Measurements from ENCODE around the gene PARP4. TPM values are rescaled to one million over a fixed set of nuclear protein-coding genes. Genes with fewer than 3 reads are reported as not detected.
"Not testable (repeated sequence)": the region's sequence is repeated elsewhere in the genome, so short reads cannot be mapped to it uniquely, and the experiment has no call there.

The PARP4 gene
- total RNA-seq, 2 experiments from 2014 or later = 52.1 to 53.5 TPM

GRCh38 chr13:24463078-24463477 lies 49.5 kb downstream of the PARP4 start:
- Mint-ChIP-seq H3K9me3 (ENCODE audit: insufficient read depth) (no peaks in the 10 kb centered on the region), H3K27me3 (ENCODE audit: low read depth) (no peaks in the 10 kb centered on the region), H3K4me1 (ENCODE audit: low read depth) (peaks cover 20% of the 10 kb centered on the region), H3K4me3 (no peak overlapping the region), H3K36me3 (ENCODE audit: low read depth) (peaks cover 64% of the 10 kb centered on the region), H3K27ac (no peak overlapping the region)
- ATAC-seq = no peak
- ChIA-PET POLR2A (no interaction called here), CTCF (no interaction called here)
- DNase-seq = no peak

DNA sequence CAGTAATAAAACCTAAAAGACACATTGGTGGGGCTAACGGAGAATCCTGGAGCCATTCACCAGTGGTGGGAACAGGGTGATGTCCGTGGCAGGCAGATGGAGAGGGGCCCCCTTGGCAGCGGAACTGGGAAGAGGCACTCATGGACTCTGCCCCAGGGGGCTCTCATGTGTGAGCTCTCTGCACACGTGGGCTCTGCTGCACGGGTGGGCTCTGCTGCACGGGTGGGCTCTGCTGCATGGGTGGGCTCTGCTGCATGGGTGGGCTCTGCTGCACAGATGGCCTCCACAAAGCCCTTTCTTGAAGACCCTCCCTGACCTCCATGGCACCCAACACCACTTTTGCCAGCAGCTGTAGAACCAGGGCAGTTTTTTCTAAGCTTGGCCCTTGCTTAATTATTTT lies 52.3 kb downstream of the PARP4 start:
- H3K27me3 Mint-ChIP-seq (ENCODE audit: low read depth) = no peaks in the 10 kb centered on the region
- DNase-seq (no peak), ATAC-seq (no peak)
- no peak overlapping the region for H3K27ac Mint-ChIP-seq
- H3K9me3 Mint-ChIP-seq (ENCODE audit: insufficient read depth) = no peaks in the 10 kb centered on the region
- CTCF ChIA-PET = no interaction called here
- no peak overlapping the region for H3K4me3 Mint-ChIP-seq
- peaks cover 59% of the 10 kb centered on the region for H3K36me3 Mint-ChIP-seq (ENCODE audit: low read depth)
- peaks cover 20% of the 10 kb centered on the region for H3K4me1 Mint-ChIP-seq (ENCODE audit: low read depth)
- POLR2A ChIA-PET = no interaction called here

- no peak for DNase-seq
- CTCF ChIA-PET = no interaction called here
- peaks cover 59% of the 10 kb centered on the region for H3K36me3 Mint-ChIP-seq (ENCODE audit: low read depth)
- H3K4me3 Mint-ChIP-seq = no peak overlapping the region
- H3K4me1 Mint-ChIP-seq (ENCODE audit: low read depth) = peaks cover 20% of the 10 kb centered on the region
- POLR2A ChIA-PET = no interaction called here
- ATAC-seq = no peak
- no peaks in the 10 kb centered on the region for H3K27me3 Mint-ChIP-seq (ENCODE audit: low read depth)
- peak overlapping the region; percentile 74 for H3K27ac Mint-ChIP-seq
- H3K9me3 Mint-ChIP-seq (ENCODE audit: insufficient read depth) = no peaks in the 10 kb centered on the region
Measured at GRCh38 chr13:24459726-24460125, 52.9 kb downstream of the PARP4 start.

GRCh38 chr13:24459234-24459633 lies 53.3 kb downstream of the PARP4 start:
- Mint-ChIP-seq H3K27me3 (ENCODE audit: low read depth) (no peaks in the 10 kb centered on the region), H3K4me3 (no peak overlapping the region), H3K4me1 (ENCODE audit: low read depth) (peaks cover 20% of the 10 kb centered on the region), H3K36me3 (ENCODE audit: low read depth) (peaks cover 59% of the 10 kb centered on the region), H3K27ac (peak overlapping the region; percentile 74), H3K9me3 (ENCODE audit: insufficient read depth) (no peaks in the 10 kb centered on the region)
- ATAC-seq (peak; percentile 57), DNase-seq (no peak)
- CTCF ChIA-PET = no interaction called here
- POLR2A ChIA-PET = no interaction called here

DNA sequence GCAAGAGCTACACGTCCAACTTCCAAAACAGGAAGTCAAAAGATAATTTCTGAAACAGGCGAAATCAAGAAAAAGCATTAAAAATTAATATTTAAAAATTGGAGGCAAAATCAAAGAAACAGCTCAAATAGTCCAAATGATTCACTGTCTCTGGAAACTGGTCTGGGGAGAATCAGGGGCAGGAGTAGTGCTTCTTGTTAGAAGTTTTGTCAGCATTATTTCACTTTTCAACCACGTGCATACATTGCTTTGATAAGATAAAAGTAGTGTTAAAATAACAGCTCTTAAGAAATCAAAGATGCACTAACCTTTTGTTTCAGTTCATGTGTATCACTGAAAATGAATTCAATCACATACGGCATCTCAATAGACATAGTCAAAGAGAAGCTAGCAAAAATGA lies 53.8 kb downstream of the PARP4 start:
- Mint-ChIP-seq H3K36me3 (ENCODE audit: low read depth) (peaks cover 57% of the 10 kb centered on the region), H3K9me3 (ENCODE audit: insufficient read depth) (no peaks in the 10 kb centered on the region), H3K4me3 (no peak overlapping the region), H3K4me1 (ENCODE audit: low read depth) (peaks cover 20% of the 10 kb centered on the region), H3K27ac (no peak overlapping the region), H3K27me3 (ENCODE audit: low read depth) (no peaks in the 10 kb centered on the region)
- no peak for DNase-seq
- ATAC-seq = no peak
- ChIA-PET CTCF (no interaction called here), POLR2A (no interaction called here)

DNA sequence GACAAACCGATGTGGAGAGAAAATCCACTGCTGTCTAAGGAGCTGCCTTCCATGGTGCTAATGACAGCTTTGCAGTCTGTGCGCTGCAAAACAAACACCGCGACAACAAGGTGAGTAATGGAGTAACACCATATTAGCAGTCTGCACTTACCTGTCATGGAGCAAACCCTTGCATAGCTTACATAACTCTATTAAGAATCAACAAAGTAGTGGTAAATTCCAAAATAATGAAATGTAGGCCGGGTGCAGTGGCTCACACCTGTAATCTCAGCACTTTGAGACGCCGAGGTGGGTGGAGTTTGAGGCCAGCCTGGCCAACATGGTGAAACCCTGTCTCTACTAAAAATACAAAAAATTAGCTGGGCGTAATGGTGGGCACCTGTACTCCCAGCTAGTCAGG lies 56.2 kb downstream of the PARP4 start:
- Mint-ChIP-seq H3K4me3 (no peak overlapping the region), H3K4me1 (ENCODE audit: low read depth) (peaks cover 13% of the 10 kb centered on the region), H3K27ac (no peak overlapping the region), H3K9me3 (ENCODE audit: insufficient read depth) (no peaks in the 10 kb centered on the region), H3K27me3 (ENCODE audit: low read depth) (no peaks in the 10 kb centered on the region), H3K36me3 (ENCODE audit: low read depth) (peaks cover 47% of the 10 kb centered on the region)
- ChIA-PET CTCF (no interaction called here), POLR2A (interaction anchor here (0.6 kb wide), 1 partner anchor 28 kb away, joined by 3 read pairs; no protein-coding TSS in a partner anchor)
- no peak for ATAC-seq
- no peak for DNase-seq

- H3K36me3 Mint-ChIP-seq (ENCODE audit: low read depth) = peaks cover 45% of the 10 kb centered on the region
- ChIA-PET POLR2A (no interaction called here), CTCF (no interaction called here)
- ATAC-seq (no peak), DNase-seq (no peak)
- H3K27ac Mint-ChIP-seq = no peak overlapping the region
- H3K4me3 Mint-ChIP-seq = no peak overlapping the region
- peaks cover 2% of the 10 kb centered on the region for H3K4me1 Mint-ChIP-seq (ENCODE audit: low read depth)
- no peaks in the 10 kb centered on the region for H3K27me3 Mint-ChIP-seq (ENCODE audit: low read depth)
- H3K9me3 Mint-ChIP-seq (ENCODE audit: insufficient read depth) = no peaks in the 10 kb centered on the region
Measured at GRCh38 chr13:24454056-24454455, 58.5 kb downstream of the PARP4 start.

DNA sequence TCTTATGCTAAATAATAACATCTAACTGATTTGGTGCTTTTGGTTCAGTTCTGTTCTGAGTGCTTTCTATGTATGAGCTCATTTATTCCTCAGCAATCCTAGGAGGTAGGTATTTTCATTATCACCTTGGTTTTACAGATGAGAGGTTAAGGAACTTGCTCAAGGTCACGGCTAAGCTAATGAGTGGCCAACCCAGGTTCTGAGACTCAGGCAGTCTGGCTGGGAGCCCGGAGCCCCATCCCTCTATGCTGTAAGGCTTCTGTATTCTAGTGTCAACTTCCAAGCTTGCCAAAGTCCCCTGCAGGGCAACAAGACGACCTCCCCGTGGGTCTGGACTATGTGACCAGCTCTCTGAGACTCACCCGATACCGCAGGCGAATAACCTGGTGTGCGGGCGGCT lies 60.5 kb downstream of the PARP4 start:
- DNase-seq = no peak
- peaks cover 49% of the 10 kb centered on the region for H3K36me3 Mint-ChIP-seq (ENCODE audit: low read depth)
- H3K4me1 Mint-ChIP-seq (ENCODE audit: low read depth) = no peaks in the 10 kb centered on the region

DNA sequence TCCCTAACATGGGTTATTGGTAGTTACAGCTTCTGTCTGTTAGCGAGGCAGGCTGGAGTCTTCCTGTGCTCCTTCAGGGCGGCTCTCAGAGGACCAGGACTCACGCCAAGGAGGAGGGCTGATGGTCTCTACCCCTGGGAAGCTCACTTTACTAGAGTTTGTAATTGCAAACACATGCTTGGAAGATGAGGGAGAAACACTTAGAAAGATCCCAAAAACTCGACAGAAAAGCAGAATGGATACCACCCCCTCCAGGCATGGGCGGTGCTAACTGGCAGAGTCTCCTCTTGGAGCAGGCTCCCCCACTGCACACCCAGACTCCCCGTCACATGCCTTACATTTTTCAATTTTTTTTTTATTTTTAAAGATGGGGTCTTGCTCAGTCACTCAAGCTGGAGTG lies 62.0 kb downstream of the PARP4 start:
- Mint-ChIP-seq H3K27ac (no peak overlapping the region), H3K36me3 (ENCODE audit: low read depth) (peaks cover 48% of the 10 kb centered on the region), H3K9me3 (ENCODE audit: insufficient read depth) (no peaks in the 10 kb centered on the region), H3K4me1 (ENCODE audit: low read depth) (no peaks in the 10 kb centered on the region), H3K4me3 (no peak overlapping the region), H3K27me3 (ENCODE audit: low read depth) (no peaks in the 10 kb centered on the region)
- ChIA-PET CTCF (no interaction called here), POLR2A (no interaction called here)
- no peak for ATAC-seq
- DNase-seq = no peak

More for the DNA sequence above, 60.5 kb downstream of the PARP4 start:
- no peak overlapping the region for H3K27ac Mint-ChIP-seq
- H3K4me3 Mint-ChIP-seq = no peak overlapping the region
- no peak for ATAC-seq
- H3K27me3 Mint-ChIP-seq (ENCODE audit: low read depth) = no peaks in the 10 kb centered on the region
- ChIA-PET CTCF (interaction anchor here (1.0 to 1.1 kb wide), 2 partner anchors 16 to 276 kb away, joined by 3 read pairs; no protein-coding TSS in a partner anchor), POLR2A (no interaction called here)
- no peaks in the 10 kb centered on the region for H3K9me3 Mint-ChIP-seq (ENCODE audit: insufficient read depth)

DNA sequence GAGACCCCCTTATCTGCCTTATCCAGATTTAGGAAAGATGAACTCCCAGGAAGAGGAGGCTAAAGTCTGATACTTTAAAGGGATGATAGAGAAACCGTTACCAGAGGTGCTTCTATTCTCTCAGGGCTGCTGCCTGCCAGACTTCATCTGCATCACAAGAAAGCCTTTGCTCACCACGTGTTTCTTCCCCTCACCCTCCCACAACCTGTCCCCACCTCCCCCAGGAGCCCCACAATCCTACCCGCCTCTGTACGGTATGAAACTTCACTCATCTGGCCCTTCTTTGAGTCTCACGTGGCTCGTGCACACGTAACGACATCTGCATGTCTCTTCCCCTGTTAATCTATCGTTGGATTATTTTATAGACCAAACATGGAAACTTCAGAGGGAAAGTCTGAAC lies 67.7 kb downstream of the PARP4 start:
- H3K27ac Mint-ChIP-seq; H3K4me1 Mint-ChIP-seq (ENCODE audit: low read depth); POLR2A ChIA-PET; ATAC-seq; H3K27me3 Mint-ChIP-seq (ENCODE audit: low read depth); CTCF ChIA-PET; DNase-seq; H3K9me3 Mint-ChIP-seq (ENCODE audit: insufficient read depth); H3K4me3 Mint-ChIP-seq: not testable (repeated sequence)
- H3K36me3 Mint-ChIP-seq (ENCODE audit: low read depth) = peaks cover 49% of the 10 kb centered on the region

- Mint-ChIP-seq H3K27me3 (ENCODE audit: low read depth) (no peaks in the 10 kb centered on the region), H3K9me3 (ENCODE audit: insufficient read depth) (no peaks in the 10 kb centered on the region), H3K4me3 (no peak overlapping the region), H3K4me1 (ENCODE audit: low read depth) (no peaks in the 10 kb centered on the region), H3K27ac (no peak overlapping the region), H3K36me3 (ENCODE audit: low read depth) (peaks cover 46% of the 10 kb centered on the region)
- ChIA-PET POLR2A (no interaction called here), CTCF (no interaction called here)
- no peak for DNase-seq
- ATAC-seq = no peak
Measured at GRCh38 chr13:24443366-24443765, 69.2 kb downstream of the PARP4 start.

- H3K4me3 Mint-ChIP-seq; CTCF ChIA-PET; H3K9me3 Mint-ChIP-seq (ENCODE audit: insufficient read depth); H3K27me3 Mint-ChIP-seq (ENCODE audit: low read depth); POLR2A ChIA-PET; H3K27ac Mint-ChIP-seq; H3K4me1 Mint-ChIP-seq (ENCODE audit: low read depth); DNase-seq: not testable (repeated sequence)
- peaks cover 53% of the 10 kb centered on the region for H3K36me3 Mint-ChIP-seq (ENCODE audit: low read depth)
- peak; percentile 57 for ATAC-seq
Measured at GRCh38 chr13:24426045-24426444, 86.5 kb downstream of the PARP4 start.

GRCh38 chr13:24419668-24420067 lies 92.9 kb downstream of the PARP4 start:
- CTCF ChIA-PET; H3K27me3 Mint-ChIP-seq (ENCODE audit: low read depth); H3K4me1 Mint-ChIP-seq (ENCODE audit: low read depth); H3K27ac Mint-ChIP-seq; H3K9me3 Mint-ChIP-seq (ENCODE audit: insufficient read depth); DNase-seq; H3K4me3 Mint-ChIP-seq; ATAC-seq; POLR2A ChIA-PET: not testable (repeated sequence)
- H3K36me3 Mint-ChIP-seq (ENCODE audit: low read depth) = peaks cover 42% of the 10 kb centered on the region

Measured in activated CD8-positive, alpha-beta T cell treated with anti-CD3 and anti-CD28 coated beads, Interleukin-2, amount 10 ng/mL, durations not matched to agents 7 days and 5 days (primary cell).